GM11168 (cell line): ENCODE measurements around the gene PDCD1.

Source experiments
- in situ Hi-C: fragments of 300-500 bp; cut with MboI; formaldehyde crosslinking; loops from one replicate; pipeline ENCODE4 v1.12.0; 2022; ENCODE audit warnings: low sequenced_read_pairs; ENCODE audit not compliant: unreplicated experiment

Gene PDCD1

DNA sequence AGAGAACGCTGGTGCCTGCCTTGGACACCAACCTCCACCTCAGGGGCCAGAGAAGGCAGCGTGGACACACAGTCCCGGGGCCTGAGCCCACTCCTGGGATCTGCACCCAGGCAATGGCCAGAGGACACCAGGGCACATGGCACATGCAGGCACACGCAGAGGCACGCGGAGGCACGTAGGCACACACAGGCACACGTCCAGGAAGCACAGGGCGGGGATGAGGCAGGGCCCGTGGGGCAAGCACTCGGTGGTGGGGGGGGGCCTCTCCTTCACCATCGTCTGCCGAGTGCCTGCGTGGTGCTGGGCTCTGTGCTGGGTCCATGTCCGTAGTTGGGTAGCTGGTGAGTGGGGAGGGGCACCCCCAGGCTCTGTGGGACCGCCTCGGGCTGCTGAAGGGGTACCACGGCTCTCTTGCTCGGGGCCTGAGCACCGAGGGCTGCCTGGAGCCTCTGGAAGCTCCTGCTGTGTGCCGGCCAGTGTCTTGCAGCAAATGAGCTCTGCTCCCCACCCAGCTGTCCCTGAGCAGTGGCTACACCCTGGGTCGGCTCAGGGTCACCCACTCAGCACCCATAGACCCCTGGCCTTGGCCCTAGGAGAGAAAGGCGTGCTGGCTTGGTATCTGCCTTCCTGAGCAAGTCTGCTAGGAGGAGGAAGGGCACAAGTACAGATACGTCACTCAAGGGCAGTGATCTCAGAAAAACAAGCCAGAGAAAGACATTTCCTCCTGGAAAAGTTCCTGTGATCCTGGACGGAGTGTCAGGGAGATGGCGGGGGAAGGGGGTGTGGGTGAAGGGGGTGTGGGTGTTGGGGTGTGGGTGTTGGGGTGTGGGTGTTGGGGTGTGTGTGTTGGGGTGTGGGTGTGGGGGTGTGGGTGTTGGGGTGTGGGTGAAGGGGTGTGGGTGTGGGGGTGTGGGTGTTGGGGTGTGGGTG is 37.3 kb upstream of the PDCD1 start:
- in situ Hi-C loops, result no loop called here

GRCh38 chr2:241895427-241895711 is 36.7 kb upstream of the PDCD1 start:
- in situ Hi-C loops, result no loop called here

- in situ Hi-C loops, result no loop called here
These were observed 36.2 kb upstream of the PDCD1 start for GRCh38 chr2:241894681-241895426.

DNA sequence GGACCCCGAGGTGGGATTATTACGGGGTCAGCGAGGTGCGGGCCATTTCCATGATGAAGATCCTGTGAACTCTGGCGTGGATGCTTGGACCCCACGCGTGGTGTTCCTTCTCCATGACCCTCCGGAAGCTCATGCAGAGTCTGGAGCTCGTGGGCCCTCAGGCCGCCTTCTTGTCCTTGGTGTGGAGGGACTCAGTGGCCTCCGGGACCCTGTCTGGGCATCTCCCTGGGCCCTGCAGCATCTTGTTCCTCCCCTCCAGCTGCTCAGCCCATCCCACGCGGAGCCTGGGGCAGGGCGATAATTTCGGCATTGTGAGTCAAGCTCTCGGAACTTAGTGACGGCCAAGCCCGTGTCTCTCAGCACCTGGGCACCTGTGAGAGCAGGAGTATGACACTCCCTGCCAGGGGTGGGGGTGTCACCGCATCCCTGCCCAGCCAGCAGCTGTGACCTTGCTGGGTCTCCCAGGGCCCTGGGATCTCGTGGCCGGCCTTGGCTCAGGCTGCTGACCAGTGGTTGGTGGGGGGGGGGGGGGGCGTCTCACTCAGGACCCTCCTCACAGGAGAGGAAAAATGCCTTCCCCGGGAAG is 35.5 kb upstream of the PDCD1 start:
- in situ Hi-C loops, result no loop called here

GRCh38 chr2:241893265-241893664 is 34.6 kb upstream of the PDCD1 start:
- in situ Hi-C loops, result no loop called here

DNA sequence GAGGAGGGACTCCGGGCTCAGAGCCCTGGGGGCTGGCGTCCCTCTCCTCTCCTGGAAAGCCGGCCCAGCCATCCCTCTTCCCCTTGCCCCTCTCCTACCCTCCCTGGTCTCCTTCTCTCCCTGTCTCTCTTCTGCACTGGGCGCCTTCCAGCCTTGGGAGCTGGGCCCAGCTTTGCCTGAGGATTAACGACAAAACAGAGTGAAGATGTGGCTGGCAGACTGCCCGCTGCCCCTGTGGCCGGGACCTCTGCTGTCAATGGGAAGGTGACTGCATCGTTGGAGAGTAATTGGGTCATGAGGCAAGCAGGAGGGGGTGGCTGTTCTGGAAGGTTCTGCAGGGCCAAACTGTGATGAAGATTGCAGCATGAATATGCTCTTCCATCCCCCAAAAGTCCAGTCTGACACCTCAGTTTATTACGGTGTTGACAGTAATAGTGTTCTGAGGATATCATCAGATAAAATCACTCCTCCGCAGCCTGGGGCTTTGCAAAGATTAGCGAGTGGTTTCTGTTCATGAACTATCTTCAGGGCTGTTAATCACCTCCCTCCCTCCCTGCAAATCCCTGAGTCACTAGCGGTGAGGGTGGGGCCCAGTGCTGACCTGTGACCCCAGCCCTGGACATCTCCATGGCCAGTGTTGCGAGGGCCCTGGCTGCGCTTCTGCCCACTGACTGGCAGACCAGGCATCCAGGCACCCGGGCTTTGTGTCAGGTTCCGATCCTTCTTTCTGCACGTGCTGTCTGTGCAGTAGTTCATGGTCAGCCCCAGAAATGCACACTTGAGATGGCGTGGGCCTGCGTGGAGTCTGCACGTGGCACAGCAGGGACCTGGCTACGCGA is 33.8 kb upstream of the PDCD1 start:
- in situ Hi-C loops, result no loop called here

- in situ Hi-C loops, result no loop called here
These were observed 33.2 kb upstream of the PDCD1 start for GRCh38 chr2:241891988-241892298.

GRCh38 chr2:241891315-241891987 is 32.8 kb upstream of the PDCD1 start:
- in situ Hi-C loops, result no loop called here

DNA sequence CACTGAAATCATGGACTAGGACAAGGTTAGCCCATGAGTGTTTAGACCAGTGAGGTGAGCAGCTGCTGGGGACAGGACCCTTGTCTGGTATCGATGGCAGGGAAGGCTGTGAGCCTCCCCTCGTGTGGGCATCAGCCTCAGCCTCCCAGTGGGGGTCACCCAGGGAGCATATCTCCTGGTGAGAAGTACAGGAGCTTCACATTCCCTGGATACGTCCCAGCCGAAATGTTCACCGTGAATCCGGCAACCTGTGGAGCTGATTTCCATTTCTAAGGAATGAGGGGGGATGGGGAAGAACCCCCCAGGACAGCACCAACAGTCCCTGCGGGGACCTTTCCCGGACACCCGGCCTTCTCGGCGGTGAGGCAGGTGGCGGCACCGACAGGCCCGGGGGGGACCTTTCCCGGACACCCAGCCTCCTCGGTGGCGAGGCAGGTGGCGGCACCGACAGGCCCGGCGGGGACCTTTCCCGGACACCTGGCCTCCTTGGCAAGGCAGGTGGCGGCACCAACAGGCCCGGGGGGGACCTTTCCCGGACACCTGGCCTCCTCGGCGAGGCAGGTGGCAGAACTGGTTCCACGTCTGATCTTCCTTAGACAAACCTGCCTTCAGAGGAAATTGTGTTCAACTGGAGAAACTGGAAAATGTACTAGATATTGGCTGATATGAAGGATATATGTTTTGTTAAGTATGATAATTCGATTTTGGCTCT is 32.0 kb upstream of the PDCD1 start:
- in situ Hi-C loops, result no loop called here

DNA sequence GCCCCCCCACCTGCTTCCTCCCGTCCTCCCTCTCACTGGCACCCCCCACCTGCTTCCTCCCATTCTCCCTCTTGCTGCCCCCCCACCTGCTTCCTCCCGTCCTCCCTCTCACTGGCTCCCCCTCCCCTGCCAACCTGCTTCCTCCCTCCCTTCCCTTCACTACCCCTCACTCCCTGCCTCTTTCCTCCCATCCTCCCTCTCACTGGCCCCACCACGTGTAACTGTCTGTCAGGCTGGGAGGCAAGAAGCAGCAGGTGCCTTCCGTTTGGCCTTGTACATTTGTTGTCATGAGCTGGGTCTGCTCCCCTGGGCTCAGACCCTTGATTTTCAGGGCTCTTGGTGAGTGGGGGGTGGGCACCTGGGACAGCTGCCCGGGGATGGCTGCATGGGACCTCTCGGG is 29.9 kb upstream of the PDCD1 start:
- in situ Hi-C loops, result no loop called here

GRCh38 chr2:241887806-241888522 is 29.3 kb upstream of the PDCD1 start:
- in situ Hi-C loops, result no loop called here

DNA sequence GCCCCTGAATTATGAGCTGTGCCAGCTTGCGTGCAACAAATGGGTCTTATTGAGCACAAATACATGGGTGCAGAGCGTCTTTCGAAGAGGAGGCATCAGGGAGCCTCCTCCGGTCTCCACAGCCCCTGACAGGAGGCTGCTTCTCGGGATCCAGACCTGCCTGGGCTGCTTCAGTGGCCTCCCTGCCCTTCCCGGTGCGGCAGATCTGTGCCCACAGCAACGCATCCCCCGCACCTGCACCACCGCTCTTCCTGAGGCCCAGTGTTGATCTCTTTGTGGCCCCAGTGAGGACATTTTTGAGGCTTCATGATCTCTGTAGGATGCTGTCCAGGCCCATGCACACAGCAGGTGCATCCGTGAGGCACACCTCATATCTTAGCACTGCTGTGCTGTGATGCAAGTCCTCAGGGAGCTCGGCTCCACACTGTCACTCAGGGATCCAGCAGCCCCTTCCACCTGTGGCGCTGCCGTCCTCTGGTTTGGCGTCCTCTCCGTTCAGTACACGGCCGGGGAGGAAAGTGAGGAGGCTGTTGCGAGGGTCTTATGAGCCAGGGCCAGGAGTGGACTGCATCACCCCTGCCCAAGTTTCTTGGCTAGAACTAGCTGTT is 28.2 kb upstream of the PDCD1 start:
- in situ Hi-C loops, result no loop called here

DNA sequence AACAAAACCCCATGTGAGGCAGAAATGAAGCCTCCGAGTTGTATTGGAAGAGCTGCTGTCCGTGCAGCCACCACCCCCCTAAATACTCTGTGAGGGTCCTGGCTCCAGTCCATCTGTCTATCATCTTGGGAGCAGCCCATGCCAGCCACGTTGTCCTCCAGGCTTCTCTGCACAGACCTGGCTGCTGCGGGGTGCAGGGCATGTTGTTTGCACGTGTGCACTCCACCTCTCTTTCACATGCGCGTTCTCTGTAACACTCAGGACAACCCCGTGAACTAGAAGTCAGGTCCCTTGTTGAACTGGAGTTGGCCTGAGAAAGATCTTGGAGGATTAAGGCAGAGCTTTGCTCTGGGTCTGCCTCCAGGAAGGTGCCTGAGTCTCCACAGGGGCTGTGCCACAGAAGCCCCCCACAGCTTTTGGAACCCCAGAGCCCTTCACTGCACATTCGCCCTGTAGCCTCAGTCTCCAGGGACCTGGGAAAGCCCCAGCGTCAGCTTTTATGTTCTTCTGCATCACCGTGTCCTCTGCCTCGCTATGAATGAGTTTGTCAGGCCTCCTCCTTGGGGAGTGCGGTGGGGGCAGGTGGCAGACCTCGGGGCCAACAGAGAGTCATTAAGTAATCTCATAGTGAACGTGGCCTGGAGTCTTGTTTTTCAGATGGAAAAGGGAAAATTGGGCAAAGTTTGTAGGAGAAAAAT is 27.4 kb upstream of the PDCD1 start:
- in situ Hi-C loops, result no loop called here

DNA sequence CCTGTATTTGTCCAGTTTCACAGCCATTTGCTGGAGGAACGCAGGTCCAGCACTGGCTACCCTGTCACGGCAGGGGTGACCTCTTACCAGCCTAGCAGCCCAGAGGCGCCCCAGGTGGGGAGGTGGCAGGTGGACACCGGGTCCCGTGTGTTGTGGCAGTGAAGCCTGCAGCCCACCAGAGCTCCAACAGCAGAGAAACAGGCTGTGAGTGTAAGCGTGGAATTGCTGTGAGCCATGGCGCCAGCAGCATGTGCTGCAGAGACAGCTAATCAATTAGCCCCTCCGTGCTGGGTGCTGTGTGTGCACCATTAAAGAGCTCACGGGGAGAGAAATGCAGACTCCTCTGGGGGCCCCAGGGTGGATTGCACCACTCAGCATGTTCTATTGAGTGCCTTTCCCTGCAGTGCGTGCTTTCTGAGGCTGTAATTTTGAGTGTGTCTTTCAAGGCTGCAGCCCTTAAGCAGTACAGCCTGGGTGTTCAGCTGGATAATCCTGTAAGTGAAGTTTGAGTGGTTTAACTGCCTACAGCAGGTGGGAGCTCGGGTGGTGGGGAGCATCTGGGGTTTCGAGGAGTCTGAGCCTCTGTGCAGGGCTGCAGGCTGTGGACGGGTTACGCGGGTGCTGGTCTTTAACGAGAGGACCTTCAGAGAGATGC is 26.7 kb upstream of the PDCD1 start:
- in situ Hi-C loops, result no loop called here

- in situ Hi-C loops, result no loop called here
These were observed 26.2 kb upstream of the PDCD1 start for GRCh38 chr2:241884951-241885290.

- in situ Hi-C loops, result no loop called here
These were observed 23.5 kb upstream of the PDCD1 start for GRCh38 chr2:241882091-241882625.
